ENCODE results near the gene TMTC1. TPM values are rescaled to one million over a fixed set of nuclear protein-coding genes. Genes with fewer than 3 reads are reported as not detected.

TMTC1 gene
- total and polyA plus RNA-seq, 2 experiments from 2014 or later, result 4.8 to 24.3 TPM

GRCh38 chr12:29732191-29732590 is 51.6 kb downstream of the TMTC1 start:
- Mint-ChIP-seq H3K27me3 (ENCODE audit: insufficient read depth, low read depth, poor library complexity) (peaks cover 5% of the 10 kb centered on the region), H3K4me1 (peaks cover 10% of the 10 kb centered on the region), H3K27ac (no peak overlapping the region), H3K36me3 (ENCODE audit: low read depth) (peaks cover 22% of the 10 kb centered on the region), H3K9me3 (no peaks in the 10 kb centered on the region), H3K4me3 (no peak overlapping the region)
- TF ChIP-seq CREB1 (CRISPR knock-in tag; IDR thresholded peaks at IDR 0.05; ENCODE audit: low read depth), result no peak
- TF ChIP-seq EZH2 (IDR thresholded peaks at IDR 0.05; ENCODE audit: low read depth, unreplicated experiment), result no peak
- TF ChIP-seq STAT1 (IDR thresholded peaks at IDR 0.05; ENCODE audit: unreplicated experiment), result no peak
- no peak for TF ChIP-seq JUNB (IDR thresholded peaks at IDR 0.05; ENCODE audit: unreplicated experiment)
- no peak for TF ChIP-seq POLR2AphosphoS5 (IDR thresholded peaks at IDR 0.05; ENCODE audit: low read depth)
- no peak for TF ChIP-seq ZNF462 (CRISPR knock-in tag; IDR thresholded peaks at IDR 0.05)
- no peak for TF ChIP-seq ZNF331 (CRISPR knock-in tag; IDR thresholded peaks at IDR 0.05; ENCODE audit: low read depth)
- TF ChIP-seq ETS1 (IDR thresholded peaks at IDR 0.05), result no peak
- no peak for TF ChIP-seq CTCF (conservative IDR thresholded peaks at IDR 0.05; ENCODE audit: low read depth in 2 of 2)
- no peak for TF ChIP-seq NANOG (IDR thresholded peaks at IDR 0.05; ENCODE audit: borderline replicate concordance)
- no peak for TF ChIP-seq REST (IDR thresholded peaks at IDR 0.05; ENCODE audit: unreplicated experiment)
- TF ChIP-seq ZNF114 (CRISPR knock-in tag; IDR thresholded peaks at IDR 0.05), result no peak
- H3K4me1 ChIP-seq (ENCODE audit: insufficient read depth), result no peaks in the 10 kb centered on the region
- H3K36me3 ChIP-seq (ENCODE audit: insufficient read depth), result no peaks in the 10 kb centered on the region
- H3K27ac ChIP-seq (ENCODE audit: low read depth), result no peak overlapping the region
- no peaks in the 10 kb centered on the region for H3F3A ChIP-seq (replicated peaks; ENCODE audit: low read depth)
- H3K79me2 ChIP-seq (replicated peaks; ENCODE audit: insufficient read depth), result no peaks in the 10 kb centered on the region
- H3K4me2 ChIP-seq, result no peak overlapping the region
- no peaks in the 10 kb centered on the region for H3K27me3 ChIP-seq (ENCODE audit: insufficient read depth)
- H3K9me2 ChIP-seq (ENCODE audit: insufficient read depth), result no peaks in the 10 kb centered on the region
- no peak overlapping the region for H3K4me3 ChIP-seq
- no peak for ATAC-seq
- H2AFZ ChIP-seq, result no peak overlapping the region
- peaks cover 6% of the 10 kb centered on the region; the same call in 1 of the 2 replicates for H4K20me1 ChIP-seq (replicated peaks; ENCODE audit: insufficient read depth)
- no peak for DNase-seq (ENCODE audit: low spot score)
